HUES6 (cell line): ENCODE results near the gene EREG.

ENCODE experiments used
- H3K27ac ChIP-seq: 2 replicates; pipeline ENCODE4 v1.7.0; 2013; ENCODE audit warnings: low read depth, mild to moderate bottlenecking, low read length, inconsistent platforms
- H3K27me3 ChIP-seq: 2 replicates; pipeline ENCODE4 v1.6.1; 2013; ENCODE audit warnings: low read length; ENCODE audit not compliant: control insufficient read depth, insufficient read depth
- H3K36me3 ChIP-seq: 2 replicates; pipeline ENCODE4 v1.6.1; 2013; ENCODE audit warnings: low read length; ENCODE audit not compliant: control insufficient read depth, insufficient read depth
- H3K4me1 ChIP-seq: 2 replicates; pipeline ENCODE4 v1.6.1; 2013; ENCODE audit warnings: low read length; ENCODE audit not compliant: control insufficient read depth, insufficient read depth
- H3K4me3 ChIP-seq: 2 replicates; pipeline ENCODE4 v1.5.1; 2013; ENCODE audit warnings: low read depth, low read length
- H3K9ac ChIP-seq: one replicate; pipeline ENCODE4 v1.6.1; 2013; ENCODE audit warnings: mild to moderate bottlenecking, low read length
- H3K9me3 ChIP-seq: 2 replicates; pipeline ENCODE4 v1.6.1; 2013; ENCODE audit warnings: low read depth, low read length; ENCODE audit not compliant: control insufficient read depth, insufficient read depth

The EREG gene

DNA sequence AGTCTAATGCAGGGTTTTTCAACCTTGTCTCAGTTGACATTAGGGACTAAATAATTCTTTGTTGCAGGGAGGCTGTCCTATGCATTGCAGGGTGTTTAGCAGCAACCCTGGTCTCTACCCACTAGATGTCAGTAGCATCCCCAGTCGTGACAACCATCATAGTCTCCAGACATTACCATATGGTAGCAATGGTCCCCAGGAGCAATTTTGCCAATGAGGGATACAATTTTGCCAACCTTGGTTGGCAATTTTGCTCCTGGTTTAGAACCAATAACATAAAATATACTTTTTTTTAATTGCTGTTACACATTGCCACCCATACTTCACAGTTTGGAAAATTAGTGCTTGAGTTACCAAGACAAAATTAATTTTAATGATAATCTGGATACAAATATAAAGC, 6.0 kb downstream of the EREG start:
- Histone ChIP-seq H3K36me3 (no peaks in the 10 kb centered on the region), H3K9me3 (no peaks in the 10 kb centered on the region), H3K27me3 (peaks cover 9% of the 10 kb centered on the region), H3K4me1 (no peaks in the 10 kb centered on the region), H3K27ac (no peak overlapping the region), H3K9ac (no peak overlapping the region), H3K4me3 (no peak overlapping the region)

- H3K27ac ChIP-seq: no peak overlapping the region
- no peak overlapping the region for H3K4me3 ChIP-seq
- H3K4me1 ChIP-seq: no peaks in the 10 kb centered on the region
- H3K27me3 ChIP-seq: no peaks in the 10 kb centered on the region
- no peaks in the 10 kb centered on the region for H3K9me3 ChIP-seq
- H3K36me3 ChIP-seq: no peaks in the 10 kb centered on the region
- no peak overlapping the region for H3K9ac ChIP-seq
Measured at GRCh38 chr4:74374128-74374527, 9.2 kb downstream of the EREG start.

GRCh38 chr4:74374561-74375327, 9.8 kb downstream of the EREG start:
- Histone ChIP-seq H3K9me3 (no peaks in the 10 kb centered on the region), H3K27ac (no peak overlapping the region), H3K36me3 (no peaks in the 10 kb centered on the region), H3K27me3 (no peaks in the 10 kb centered on the region), H3K4me1 (no peaks in the 10 kb centered on the region), H3K9ac (no peak overlapping the region), H3K4me3 (no peak overlapping the region)

GRCh38 chr4:74375824-74376426, 11.0 kb downstream of the EREG start:
- H3K36me3 ChIP-seq: no peaks in the 10 kb centered on the region
- no peaks in the 10 kb centered on the region for H3K4me1 ChIP-seq
- H3K9me3 ChIP-seq: no peaks in the 10 kb centered on the region
- no peak overlapping the region for H3K4me3 ChIP-seq
- no peak overlapping the region for H3K9ac ChIP-seq
- no peaks in the 10 kb centered on the region for H3K27me3 ChIP-seq
- no peak overlapping the region for H3K27ac ChIP-seq

DNA sequence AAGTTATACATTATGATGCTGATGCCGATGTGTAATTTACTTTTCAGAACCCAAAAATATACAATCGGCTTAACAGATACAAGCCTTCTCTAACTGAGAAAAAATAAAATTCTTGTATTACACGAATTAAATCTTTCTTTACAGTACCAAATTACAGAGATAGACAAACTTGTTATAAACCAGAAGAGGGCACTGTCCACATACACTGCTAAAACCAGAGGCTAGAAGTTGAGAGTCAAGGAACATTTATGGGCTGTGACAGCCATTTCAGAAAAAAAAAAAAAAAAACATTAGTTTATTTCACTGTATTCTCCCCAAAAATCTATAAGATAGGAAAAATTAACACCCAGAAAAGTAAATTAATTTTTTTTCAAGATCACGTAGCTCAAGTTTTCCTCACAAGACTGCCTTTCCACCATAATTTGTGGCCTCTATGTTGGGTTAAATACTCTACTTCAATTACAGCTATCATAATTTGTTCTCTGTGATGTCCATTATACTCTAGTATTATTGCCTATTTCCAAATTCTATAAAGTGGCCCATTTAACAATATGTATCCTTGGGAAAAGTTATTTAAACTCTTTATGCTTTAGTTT, 12.0 kb downstream of the EREG start:
- Histone ChIP-seq H3K9me3 (no peaks in the 10 kb centered on the region), H3K27ac (no peak overlapping the region), H3K27me3 (no peaks in the 10 kb centered on the region), H3K36me3 (no peaks in the 10 kb centered on the region), H3K4me1 (no peaks in the 10 kb centered on the region), H3K4me3 (no peak overlapping the region), H3K9ac (no peak overlapping the region)

DNA sequence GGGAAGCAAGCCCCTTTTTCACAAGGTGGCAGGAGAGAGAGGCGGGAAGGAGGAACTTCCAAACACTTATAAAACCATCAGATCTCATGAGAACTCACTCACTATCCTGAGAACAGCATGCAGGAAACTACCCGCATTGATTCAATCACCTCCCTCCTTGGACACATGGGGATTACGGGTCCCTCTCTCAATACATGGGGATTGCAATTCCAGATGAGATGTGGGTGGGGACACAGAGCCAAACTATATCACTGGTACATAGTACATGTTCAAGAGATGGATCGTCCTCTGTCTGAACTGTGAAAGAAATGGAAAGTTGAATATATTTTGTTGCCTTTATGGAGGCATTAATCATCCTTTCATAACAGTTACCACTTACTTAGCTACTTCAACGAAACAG, 12.8 kb downstream of the EREG start:
- no peak overlapping the region for H3K4me3 ChIP-seq
- no peaks in the 10 kb centered on the region for H3K36me3 ChIP-seq
- H3K27ac ChIP-seq: no peak overlapping the region
- H3K9ac ChIP-seq: no peak overlapping the region
- H3K27me3 ChIP-seq: no peaks in the 10 kb centered on the region
- H3K9me3 ChIP-seq: no peaks in the 10 kb centered on the region
- H3K4me1 ChIP-seq: no peaks in the 10 kb centered on the region

DNA sequence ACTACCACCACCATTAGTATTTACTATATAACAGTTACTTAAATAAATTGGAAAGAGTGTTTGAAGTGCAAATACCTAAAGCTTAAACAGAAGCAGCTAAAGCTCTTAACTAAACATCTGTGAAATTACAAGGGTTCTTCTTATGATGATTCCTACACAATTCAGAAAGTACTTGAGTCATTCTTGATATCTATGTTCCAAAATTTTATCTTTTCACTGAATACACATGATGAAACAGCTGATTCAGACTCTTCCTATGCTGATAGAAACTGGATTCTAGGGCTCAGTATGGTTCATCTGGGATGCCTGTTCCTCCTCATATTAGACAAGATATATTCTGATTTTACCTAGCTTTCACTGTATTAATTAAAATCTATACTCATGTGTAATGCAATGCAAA, 13.6 kb downstream of the EREG start:
- Histone ChIP-seq H3K9me3 (no peaks in the 10 kb centered on the region), H3K27ac (no peak overlapping the region), H3K36me3 (no peaks in the 10 kb centered on the region), H3K4me3 (no peak overlapping the region), H3K9ac (no peak overlapping the region), H3K27me3 (no peaks in the 10 kb centered on the region), H3K4me1 (no peaks in the 10 kb centered on the region)

DNA sequence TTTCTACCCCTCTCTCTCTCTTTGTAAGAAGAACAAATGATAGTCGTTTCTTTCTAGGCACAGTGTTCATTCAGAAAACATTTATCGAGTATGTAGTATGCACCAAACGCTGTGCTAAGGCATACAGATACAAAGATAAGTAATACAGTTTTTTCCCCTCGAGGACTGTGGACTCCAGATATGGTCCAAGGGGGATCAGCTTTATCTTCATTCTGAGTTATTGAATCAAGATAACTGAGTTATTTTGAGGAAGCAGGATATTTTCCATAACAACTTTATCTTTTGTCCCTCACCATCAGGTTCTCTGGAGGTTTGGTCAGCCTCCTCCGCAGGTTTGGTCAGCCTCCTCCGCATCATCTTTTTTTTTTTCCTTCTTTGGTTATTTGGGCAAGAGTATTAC, 15.0 kb downstream of the EREG start:
- H3K4me3 ChIP-seq: no peak overlapping the region
- H3K9me3 ChIP-seq: no peaks in the 10 kb centered on the region
- no peak overlapping the region for H3K9ac ChIP-seq
- H3K36me3 ChIP-seq: no peaks in the 10 kb centered on the region
- H3K27ac ChIP-seq: no peak overlapping the region
- no peaks in the 10 kb centered on the region for H3K4me1 ChIP-seq
- H3K27me3 ChIP-seq: no peaks in the 10 kb centered on the region

DNA sequence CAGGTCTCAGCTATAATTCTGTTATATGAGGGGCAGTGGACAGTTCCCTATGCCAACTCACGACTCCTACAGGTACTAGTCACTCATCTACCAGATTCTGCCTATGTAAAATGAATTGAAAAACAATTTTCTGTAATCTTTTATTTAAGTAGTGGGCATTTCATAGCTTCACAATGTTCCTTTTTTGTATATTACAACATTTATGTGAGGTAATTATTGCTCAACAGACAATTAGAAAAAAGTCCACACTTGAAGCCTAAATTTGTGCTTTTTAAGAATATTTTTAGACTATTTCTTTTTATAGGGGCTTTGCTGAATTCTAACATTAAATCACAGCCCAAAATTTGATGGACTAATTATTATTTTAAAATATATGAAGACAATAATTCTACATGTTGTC, 20.4 kb downstream of the EREG start:
- Histone ChIP-seq H3K36me3 (no peaks in the 10 kb centered on the region), H3K27me3 (no peaks in the 10 kb centered on the region), H3K9ac (no peak overlapping the region)

GRCh38 chr4:74386159-74386558, 21.2 kb downstream of the EREG start:
- Histone ChIP-seq H3K27me3 (no peaks in the 10 kb centered on the region), H3K4me3 (no peak overlapping the region), H3K9me3 (no peaks in the 10 kb centered on the region), H3K27ac (no peak overlapping the region), H3K36me3 (no peaks in the 10 kb centered on the region), H3K9ac (no peak overlapping the region), H3K4me1 (no peaks in the 10 kb centered on the region)

More for the DNA sequence above, 20.4 kb downstream of the EREG start:
- Histone ChIP-seq H3K27ac (no peak overlapping the region), H3K9me3 (no peaks in the 10 kb centered on the region), H3K4me3 (no peak overlapping the region), H3K4me1 (no peaks in the 10 kb centered on the region)

DNA sequence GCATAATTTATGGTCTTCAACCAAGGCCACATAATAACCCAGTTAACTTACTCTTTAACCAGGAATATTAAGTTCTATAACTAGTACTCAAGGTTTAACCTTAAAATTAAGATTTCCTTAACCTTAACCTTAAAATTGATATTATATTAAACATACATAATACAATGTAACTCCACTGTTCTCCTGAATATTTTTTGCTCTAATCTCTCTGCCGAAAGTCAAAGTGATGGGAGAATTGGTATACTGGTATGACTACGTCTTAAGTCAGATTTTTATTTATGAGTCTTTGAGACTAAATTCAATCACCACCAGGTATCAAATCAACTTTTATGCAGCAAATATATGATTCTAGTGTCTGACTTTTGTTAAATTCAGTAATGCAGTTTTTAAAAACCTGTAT, 22.8 kb downstream of the EREG start:
- Histone ChIP-seq H3K4me3 (no peak overlapping the region), H3K36me3 (no peaks in the 10 kb centered on the region), H3K9ac (no peak overlapping the region), H3K27me3 (no peaks in the 10 kb centered on the region), H3K4me1 (no peaks in the 10 kb centered on the region), H3K27ac (no peak overlapping the region), H3K9me3 (no peaks in the 10 kb centered on the region)
